ENCODE results near the gene COL4A6.

The COL4A6 gene

DNA sequence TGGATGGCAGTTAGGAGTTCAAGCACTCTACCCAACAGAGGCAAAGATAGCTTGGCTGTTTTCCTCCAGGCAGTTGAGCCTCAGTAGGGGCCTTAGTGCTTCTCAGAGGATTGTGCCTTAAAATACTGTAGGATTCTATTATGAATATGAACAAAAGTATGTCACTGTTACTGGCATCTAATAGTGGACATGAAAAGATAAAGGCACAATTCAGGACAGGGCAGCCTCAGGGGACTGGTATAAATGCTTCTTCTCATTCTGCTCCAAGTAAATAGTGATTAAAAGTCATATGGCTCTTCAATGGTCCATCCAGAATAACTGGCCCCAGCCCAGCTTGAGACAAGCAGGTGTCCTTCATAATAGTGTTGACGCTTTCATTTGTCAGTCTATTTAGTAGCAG is 17.7 kb downstream of the COL4A6 start:
- no peak for TF ChIP-seq EZH2phosphoT487 (IDR thresholded peaks at IDR 0.05; ENCODE audit: borderline replicate concordance)
- TF ChIP-seq, protein P1, sequence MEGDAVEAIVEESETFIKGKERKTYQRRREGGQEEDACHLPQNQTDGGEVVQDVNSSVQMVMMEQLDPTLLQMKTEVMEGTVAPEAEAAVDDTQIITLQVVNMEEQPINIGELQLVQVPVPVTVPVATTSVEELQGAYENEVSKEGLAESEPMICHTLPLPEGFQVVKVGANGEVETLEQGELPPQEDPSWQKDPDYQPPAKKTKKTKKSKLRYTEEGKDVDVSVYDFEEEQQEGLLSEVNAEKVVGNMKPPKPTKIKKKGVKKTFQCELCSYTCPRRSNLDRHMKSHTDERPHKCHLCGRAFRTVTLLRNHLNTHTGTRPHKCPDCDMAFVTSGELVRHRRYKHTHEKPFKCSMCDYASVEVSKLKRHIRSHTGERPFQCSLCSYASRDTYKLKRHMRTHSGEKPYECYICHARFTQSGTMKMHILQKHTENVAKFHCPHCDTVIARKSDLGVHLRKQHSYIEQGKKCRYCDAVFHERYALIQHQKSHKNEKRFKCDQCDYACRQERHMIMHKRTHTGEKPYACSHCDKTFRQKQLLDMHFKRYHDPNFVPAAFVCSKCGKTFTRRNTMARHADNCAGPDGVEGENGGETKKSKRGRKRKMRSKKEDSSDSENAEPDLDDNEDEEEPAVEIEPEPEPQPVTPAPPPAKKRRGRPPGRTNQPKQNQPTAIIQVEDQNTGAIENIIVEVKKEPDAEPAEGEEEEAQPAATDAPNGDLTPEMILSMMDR (conservative IDR thresholded peaks at IDR 0.05; ENCODE audit: low read length), result no peak
- H3K27me3 ChIP-seq (ENCODE audit: insufficient read depth, low read length, poor library complexity, severe bottlenecking), result no peaks in the 10 kb centered on the region
- no peak overlapping the region for H3K4me2 ChIP-seq (ENCODE audit: low read depth, low read length, poor library complexity, severe bottlenecking)
- H2AFZ ChIP-seq (ENCODE audit: low read length), result no peak overlapping the region
- H3K9me3 ChIP-seq (ENCODE audit: insufficient read depth, low read depth, low read length), result no peaks in the 10 kb centered on the region
- no peak overlapping the region for H3K9ac ChIP-seq (ENCODE audit: low read depth, low read length, poor library complexity, severe bottlenecking)
- H3K4me1 ChIP-seq (ENCODE audit: insufficient read depth, low read length, poor library complexity, severe bottlenecking), result no peaks in the 10 kb centered on the region
- no peaks in the 10 kb centered on the region for H3F3A ChIP-seq (ENCODE audit: low read depth)
- no peaks in the 10 kb centered on the region for H4K20me1 ChIP-seq (ENCODE audit: insufficient read depth, low read length, poor library complexity, severe bottlenecking)
- no peaks in the 10 kb centered on the region for H3K9me2 ChIP-seq (replicated peaks; ENCODE audit: low read depth, low read length)
- no peaks in the 10 kb centered on the region for H3K36me3 ChIP-seq (ENCODE audit: insufficient read depth, low read length)
- no peaks in the 10 kb centered on the region for H3K79me2 ChIP-seq (ENCODE audit: insufficient read depth, low read length)
- no peak overlapping the region for H3K4me3 ChIP-seq (ENCODE audit: low read length, poor library complexity, severe bottlenecking)

DNA sequence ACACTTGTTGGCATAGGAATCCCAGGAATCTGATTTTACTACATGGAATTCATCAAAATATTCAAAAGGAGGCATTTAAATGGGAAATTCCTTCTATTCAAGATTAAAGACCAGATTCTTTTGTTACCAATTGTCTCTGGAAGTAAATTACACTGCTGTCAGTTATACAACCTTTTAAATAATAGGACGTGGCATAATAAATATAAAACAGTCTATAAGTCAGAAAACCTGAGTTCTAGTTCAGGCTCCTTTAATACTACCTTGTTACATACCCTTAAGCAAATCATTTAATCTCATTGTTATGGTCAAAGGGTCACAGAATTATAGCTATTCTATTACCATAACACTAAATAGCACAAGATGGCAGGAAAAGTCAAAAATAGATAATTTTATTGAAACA is 18.8 kb downstream of the COL4A6 start:
- Histone ChIP-seq H3K36me3 (ENCODE audit: insufficient read depth, low read length) (no peaks in the 10 kb centered on the region), H3K9ac (ENCODE audit: low read depth, low read length, poor library complexity, severe bottlenecking) (no peak overlapping the region), H4K20me1 (ENCODE audit: insufficient read depth, low read length, poor library complexity, severe bottlenecking) (no peaks in the 10 kb centered on the region), H3K4me3 (ENCODE audit: low read length, poor library complexity, severe bottlenecking) (no peak overlapping the region), H3K27me3 (ENCODE audit: insufficient read depth, low read length, poor library complexity, severe bottlenecking) (no peaks in the 10 kb centered on the region), H3K4me1 (ENCODE audit: insufficient read depth, low read length, poor library complexity, severe bottlenecking) (no peaks in the 10 kb centered on the region), H3K9me3 (ENCODE audit: insufficient read depth, low read depth, low read length) (no peaks in the 10 kb centered on the region), H2AFZ (ENCODE audit: low read length) (no peak overlapping the region), H3K79me2 (ENCODE audit: insufficient read depth, low read length) (no peaks in the 10 kb centered on the region), H3K9me2 (replicated peaks; ENCODE audit: low read depth, low read length) (no peaks in the 10 kb centered on the region), H3F3A (ENCODE audit: low read depth) (no peaks in the 10 kb centered on the region), H3K4me2 (ENCODE audit: low read depth, low read length, poor library complexity, severe bottlenecking) (no peak overlapping the region)
- TF ChIP-seq EZH2phosphoT487 (IDR thresholded peaks at IDR 0.05; ENCODE audit: borderline replicate concordance), result no peak
- TF ChIP-seq, protein P1 (conservative IDR thresholded peaks at IDR 0.05; ENCODE audit: low read length), result no peak

DNA sequence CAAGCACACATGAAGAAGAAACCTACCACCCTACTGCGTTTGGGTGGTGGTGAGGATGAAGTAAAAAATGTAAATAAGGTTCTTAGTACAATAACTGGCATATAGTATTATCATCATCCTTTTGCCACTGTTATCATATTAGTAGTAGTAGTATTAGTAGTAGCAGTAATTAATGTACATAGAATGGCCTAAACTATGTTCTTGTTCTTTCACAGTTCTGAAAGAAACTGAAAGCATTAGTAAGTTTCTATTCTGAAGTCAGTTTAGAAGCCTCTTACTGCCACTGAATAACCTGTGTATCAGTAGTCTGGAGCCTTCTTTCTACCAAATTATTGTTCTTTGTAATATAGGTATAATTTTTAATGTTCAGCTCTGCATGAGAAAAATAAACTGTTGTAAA is 21.0 kb downstream of the COL4A6 start:
- H3K9me2 ChIP-seq (replicated peaks; ENCODE audit: low read depth, low read length), result no peaks in the 10 kb centered on the region
- H3K9ac ChIP-seq (ENCODE audit: low read depth, low read length, poor library complexity, severe bottlenecking), result no peak overlapping the region
- no peaks in the 10 kb centered on the region for H3K79me2 ChIP-seq (ENCODE audit: insufficient read depth, low read length)
- H2AFZ ChIP-seq (ENCODE audit: low read length), result no peak overlapping the region
- H3K9me3 ChIP-seq (ENCODE audit: insufficient read depth, low read depth, low read length), result no peaks in the 10 kb centered on the region
- H3K4me3 ChIP-seq (ENCODE audit: low read length, poor library complexity, severe bottlenecking), result no peak overlapping the region
- H3K27me3 ChIP-seq (ENCODE audit: insufficient read depth, low read length, poor library complexity, severe bottlenecking), result no peaks in the 10 kb centered on the region
- H3K4me2 ChIP-seq (ENCODE audit: low read depth, low read length, poor library complexity, severe bottlenecking), result no peak overlapping the region
- H3F3A ChIP-seq (ENCODE audit: low read depth), result no peaks in the 10 kb centered on the region
- TF ChIP-seq EZH2phosphoT487 (IDR thresholded peaks at IDR 0.05; ENCODE audit: borderline replicate concordance), result no peak
- TF ChIP-seq, protein P1 (conservative IDR thresholded peaks at IDR 0.05; ENCODE audit: low read length), result no peak
- no peaks in the 10 kb centered on the region for H4K20me1 ChIP-seq (ENCODE audit: insufficient read depth, low read length, poor library complexity, severe bottlenecking)
- no peaks in the 10 kb centered on the region for H3K4me1 ChIP-seq (ENCODE audit: insufficient read depth, low read length, poor library complexity, severe bottlenecking)
- H3K36me3 ChIP-seq (ENCODE audit: insufficient read depth, low read length), result no peaks in the 10 kb centered on the region

Data from Loucy (cell line).